GM18517 (cell line): Measurements from ENCODE around the gene ELMOD2.
"Not testable (repeated sequence)": the region's sequence is repeated elsewhere in the genome, so short reads cannot be mapped to it uniquely, and the experiment has no call there.

Source experiments
- ATAC-seq: cut with Tn5 transposase; IDR thresholded peaks from one replicate; pipeline ENCODE4 v1.9.1; 2021; ENCODE audit warnings: mild to moderate bottlenecking, moderate library complexity; ENCODE audit not compliant: unreplicated experiment

ELMOD2 gene, protein sequence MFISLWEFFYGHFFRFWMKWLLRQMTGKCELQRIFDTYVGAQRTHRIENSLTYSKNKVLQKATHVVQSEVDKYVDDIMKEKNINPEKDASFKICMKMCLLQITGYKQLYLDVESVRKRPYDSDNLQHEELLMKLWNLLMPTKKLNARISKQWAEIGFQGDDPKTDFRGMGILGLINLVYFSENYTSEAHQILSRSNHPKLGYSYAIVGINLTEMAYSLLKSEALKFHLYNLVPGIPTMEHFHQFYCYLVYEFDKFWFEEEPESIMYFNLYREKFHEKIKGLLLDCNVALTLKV

GRCh38 chr4:140523857-140524742, at the start of gene ELMOD2:
Gene ELMOD2 (plus strand): TSS chr4:140524168. CDS start chr4:140525429, 1,261 bp downstream.
- ATAC-seq, result peak; percentile 99

GRCh38 chr4:140483445-140483844, 40.5 kb upstream of the ELMOD2 start:
- no peak for ATAC-seq

DNA sequence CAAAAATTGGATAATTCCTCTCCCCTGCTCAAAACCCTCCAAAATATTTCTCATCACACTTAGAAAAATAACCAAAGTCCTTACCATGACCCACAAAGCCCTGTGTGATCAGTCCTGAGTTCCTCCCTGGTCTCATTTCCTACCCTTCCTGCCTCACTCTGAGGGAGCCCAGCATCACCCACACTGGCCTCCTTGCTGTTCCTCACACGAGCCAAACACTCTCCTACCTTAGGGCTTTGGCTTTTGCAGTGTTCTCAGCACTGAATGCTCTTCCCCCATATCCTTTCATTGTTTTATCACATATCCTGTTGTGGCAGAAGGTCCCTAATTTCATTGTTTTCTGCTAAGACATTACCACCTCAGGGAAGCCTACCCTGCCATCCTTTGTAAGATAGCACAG, 38.0 kb upstream of the ELMOD2 start:
- no peak for ATAC-seq

GRCh38 chr4:140497405-140497746, 26.6 kb upstream of the ELMOD2 start:
- ATAC-seq, result no peak

- no peak for ATAC-seq
Measured at GRCh38 chr4:140497747-140498636, 26.0 kb upstream of the ELMOD2 start, which contains the start of gene MGAT4D. Gene MGAT4D (minus strand): TSS chr4:140498293. CDS start chr4:140498222, 71 bp downstream.

- no peak for ATAC-seq
Measured at GRCh38 chr4:140499391-140499790, 24.6 kb upstream of the ELMOD2 start.

GRCh38 chr4:140504261-140504660, 19.7 kb upstream of the ELMOD2 start:
- no peak for ATAC-seq

- ATAC-seq, result not testable (repeated sequence)
Measured at GRCh38 chr4:140513765-140514164, 10.2 kb upstream of the ELMOD2 start.

GRCh38 chr4:140515423-140515822, 8.5 kb upstream of the ELMOD2 start:
- no peak for ATAC-seq

- ATAC-seq, result no peak
Measured at GRCh38 chr4:140523370-140523856, 555 bp upstream of the ELMOD2 start.

GRCh38 chr4:140529434-140529833, 5.5 kb downstream of the ELMOD2 start:
- no peak for ATAC-seq

GRCh38 chr4:140533951-140534480, 10.0 kb downstream of the ELMOD2 start:
- ATAC-seq, result no peak

DNA sequence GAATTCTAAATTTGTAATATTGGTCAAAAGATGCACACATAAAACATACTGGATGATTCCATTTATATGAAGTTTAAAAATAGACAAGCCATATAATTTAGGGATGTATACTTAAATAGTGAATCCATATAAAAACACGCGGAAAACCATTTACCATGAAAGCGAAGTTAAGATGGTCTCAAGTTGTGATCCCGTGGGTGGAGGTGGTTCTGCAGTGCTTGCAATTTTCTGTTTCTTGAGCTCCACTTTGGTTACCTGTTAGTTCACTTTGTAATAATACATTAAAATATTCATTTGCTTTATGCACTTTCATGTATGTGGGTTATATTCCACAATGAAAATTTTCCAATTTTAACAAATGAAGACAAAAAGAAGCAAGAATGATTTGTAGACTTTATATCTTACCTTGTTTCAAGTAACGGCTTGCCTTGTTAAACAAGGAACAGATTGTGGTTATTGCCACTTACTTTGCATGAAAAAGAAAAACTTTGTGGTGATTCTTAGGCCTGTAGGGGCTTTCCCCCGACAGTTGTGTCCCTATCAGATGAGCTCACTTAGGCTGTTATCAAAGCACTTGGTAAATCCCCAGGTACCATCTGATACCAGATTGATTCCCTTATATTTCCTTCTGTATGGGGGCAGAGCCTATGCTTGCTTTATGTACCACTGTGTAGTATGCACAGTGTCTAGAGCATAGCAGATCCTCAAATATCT, 32.6 kb downstream of the ELMOD2 start:
- peak; percentile 100 for ATAC-seq

DNA sequence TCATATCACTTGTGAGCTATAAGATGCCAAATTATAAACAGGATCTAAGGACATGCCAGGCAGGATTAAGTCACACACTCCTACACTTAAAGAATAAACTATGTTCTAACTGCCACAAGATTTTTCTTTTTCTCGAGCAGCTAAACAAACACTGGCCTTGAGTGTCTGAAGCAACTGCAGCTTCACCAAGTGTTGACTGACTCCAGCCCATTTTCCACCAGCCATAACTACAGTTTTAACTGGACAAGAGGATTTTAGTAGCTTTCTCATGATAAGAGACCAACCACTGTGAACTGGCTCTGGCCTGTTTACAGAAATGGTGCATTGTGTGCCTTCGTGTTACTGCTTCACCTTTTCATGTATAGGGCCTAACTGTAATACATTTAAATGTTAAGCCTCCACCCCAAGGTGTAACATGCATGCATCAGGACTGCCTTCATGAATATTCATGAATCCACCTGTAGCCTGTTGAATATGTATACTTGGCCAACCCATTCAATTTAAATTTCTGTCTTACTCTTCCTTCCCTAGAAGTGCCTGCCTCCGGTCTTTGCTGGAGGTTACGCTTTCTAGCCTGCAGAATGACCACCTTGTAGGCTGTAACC, 34.0 kb downstream of the ELMOD2 start:
- no peak for ATAC-seq

GRCh38 chr4:140559696-140560095, 35.7 kb downstream of the ELMOD2 start:
- ATAC-seq, result no peak

GRCh38 chr4:140568507-140569306, 44.7 kb downstream of the ELMOD2 start, which contains the start of gene UCP1:
Gene UCP1 (minus strand): TSS chr4:140568961. CDS start chr4:140568729, 232 bp downstream.
- no peak for ATAC-seq

DNA sequence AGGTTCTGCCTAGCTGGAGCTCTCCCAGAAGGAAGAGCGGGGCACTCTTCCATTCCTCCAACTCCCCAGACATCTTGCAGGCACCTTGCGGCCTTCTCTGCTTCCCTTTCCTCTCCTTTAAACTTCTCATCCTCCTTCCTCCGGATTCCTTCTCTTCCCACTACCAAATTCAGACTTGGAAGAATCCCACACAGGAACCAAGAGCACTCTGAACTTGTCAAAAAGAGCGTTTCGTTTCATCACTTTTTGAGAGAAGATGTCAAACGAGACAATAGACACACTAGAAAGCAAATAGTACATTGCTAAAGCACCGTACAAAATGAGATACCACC, 45.3 kb downstream of the ELMOD2 start:
- no peak for ATAC-seq

DNA sequence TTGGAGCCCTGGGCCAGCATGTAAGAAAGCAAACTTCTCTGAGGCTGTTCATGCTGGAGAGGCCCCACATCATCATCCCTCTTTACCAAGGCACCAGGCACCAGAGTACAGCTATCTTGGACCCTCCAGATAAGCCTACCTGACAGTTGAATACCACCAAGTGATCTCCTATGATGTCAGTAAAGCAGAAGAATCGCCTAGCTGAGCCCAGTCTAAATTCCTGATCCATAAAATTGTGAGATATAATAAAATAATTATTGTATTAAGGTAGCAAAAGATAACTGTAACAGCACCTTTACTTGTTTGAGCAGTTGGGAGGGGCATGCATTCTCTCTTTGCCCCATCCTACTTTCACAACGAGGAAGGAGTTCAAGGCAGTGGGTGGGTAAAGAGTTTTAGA, 47.7 kb downstream of the ELMOD2 start:
- no peak for ATAC-seq

DNA sequence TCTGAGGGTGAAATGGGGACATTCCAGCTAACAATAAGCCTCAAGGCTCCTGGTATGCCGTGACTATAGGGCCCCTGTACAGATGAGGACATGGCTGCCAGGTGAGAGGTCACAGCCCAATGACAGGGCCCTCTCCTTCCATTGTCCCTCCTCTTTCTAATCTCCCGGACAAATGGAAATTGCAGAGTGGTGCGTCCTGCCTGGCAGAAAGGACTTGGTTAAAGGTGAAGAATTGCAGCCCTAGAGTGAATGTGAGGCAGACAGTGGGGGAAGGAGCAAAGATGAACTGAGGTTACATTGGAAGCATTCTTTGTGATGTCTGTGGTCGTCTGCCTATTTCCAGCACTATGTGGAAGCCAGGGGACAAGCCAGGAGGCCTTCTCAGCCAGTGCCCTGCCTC, 51.5 kb downstream of the ELMOD2 start:
- no peak for ATAC-seq
